ENCODE data around the gene VPS37C. TPM values are rescaled to one million over a fixed set of nuclear protein-coding genes. Genes with fewer than 3 reads are reported as not detected.
"Not testable (repeated sequence)": the region's sequence is repeated elsewhere in the genome, so short reads cannot be mapped to it uniquely, and the experiment has no call there.

The VPS37C gene
- total RNA-seq, 1 donor from 2014 or later: 27.8 TPM

DNA sequence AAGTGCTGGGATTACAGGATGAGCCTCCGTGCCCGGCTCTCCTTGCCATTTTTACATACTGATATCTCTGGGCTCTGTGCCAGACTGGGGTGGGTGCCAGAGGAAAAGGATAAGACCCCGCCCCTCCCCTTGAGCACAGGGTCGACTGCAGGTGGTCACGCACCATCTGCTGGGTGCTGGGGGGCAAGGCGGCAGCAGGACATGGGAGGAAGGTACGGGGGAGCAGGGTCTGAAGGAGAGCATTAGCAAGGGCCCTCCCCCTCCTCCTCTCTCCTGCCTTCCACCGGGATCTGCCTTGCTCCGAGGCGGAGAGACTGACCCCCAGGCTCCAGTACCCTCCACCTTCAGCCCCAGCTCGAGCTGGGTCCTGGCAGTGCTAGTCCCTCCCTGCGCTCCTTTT lies 32.4 kb upstream of the VPS37C start:
- no peak for TF ChIP-seq CTCF (conservative IDR thresholded peaks at IDR 0.05)
- H3K4me1 Mint-ChIP-seq (ENCODE audit: unreplicated experiment): no peaks in the 10 kb centered on the region
- H3K4me3 Mint-ChIP-seq: no peak overlapping the region
- H3K27me3 Mint-ChIP-seq: peaks cover 3% of the 10 kb centered on the region
- no peaks in the 10 kb centered on the region for H3K9me3 Mint-ChIP-seq
- no peaks in the 10 kb centered on the region for H3K36me3 Mint-ChIP-seq
- DNase-seq (ENCODE audit: extremely low spot score, unreplicated experiment): no peak
- no peak overlapping the region for H3K27ac Mint-ChIP-seq

GRCh38 chr11:61189933-61190332 lies 28.7 kb upstream of the VPS37C start:
- peaks cover 4% of the 10 kb centered on the region for H3K4me1 Mint-ChIP-seq (ENCODE audit: unreplicated experiment)
- H3K4me3 Mint-ChIP-seq: no peak overlapping the region
- no peaks in the 10 kb centered on the region for H3K9me3 Mint-ChIP-seq
- DNase-seq (ENCODE audit: extremely low spot score, unreplicated experiment): no peak
- H3K27ac Mint-ChIP-seq: no peak overlapping the region
- no peaks in the 10 kb centered on the region for H3K27me3 Mint-ChIP-seq
- H3K36me3 Mint-ChIP-seq: no peaks in the 10 kb centered on the region
- no peak for TF ChIP-seq CTCF (conservative IDR thresholded peaks at IDR 0.05)

DNA sequence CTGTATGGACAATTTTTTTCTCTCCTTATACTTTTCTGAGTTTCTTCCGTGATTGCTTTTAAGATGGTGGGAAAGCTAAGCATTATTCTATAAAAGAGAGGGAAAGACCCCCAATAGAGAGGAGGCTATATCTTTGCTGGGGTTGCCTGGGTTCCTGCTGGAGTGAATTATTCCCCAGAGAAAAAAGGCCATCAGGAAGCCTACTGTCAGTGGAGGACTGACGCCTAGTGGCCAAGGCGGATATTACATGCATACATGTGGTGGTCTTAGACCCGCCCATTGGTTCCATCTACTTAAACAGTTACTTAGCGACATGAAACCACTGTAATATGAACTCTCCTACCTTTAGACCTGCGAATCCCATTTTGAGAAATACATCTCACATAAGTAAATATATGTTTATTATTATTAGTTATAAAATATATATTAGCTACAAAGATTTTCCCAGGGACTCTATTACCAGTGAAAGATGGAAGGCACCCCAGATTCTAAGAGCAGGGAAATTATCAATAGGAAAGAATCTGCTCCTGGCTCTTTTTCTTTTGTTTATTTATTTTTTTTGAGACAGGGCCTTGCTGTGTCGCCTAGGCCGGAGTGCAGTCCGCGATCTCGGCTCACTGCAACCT lies 26.4 kb upstream of the VPS37C start:
- peak overlapping the region; percentile 35 for H3K27ac Mint-ChIP-seq
- DNase-seq (ENCODE audit: extremely low spot score, unreplicated experiment): peak; percentile 77
- H3K4me1 Mint-ChIP-seq (ENCODE audit: unreplicated experiment): peaks cover 4% of the 10 kb centered on the region
- TF ChIP-seq CTCF (conservative IDR thresholded peaks at IDR 0.05): peak; percentile 95
- no peaks in the 10 kb centered on the region for H3K36me3 Mint-ChIP-seq
- no peaks in the 10 kb centered on the region for H3K27me3 Mint-ChIP-seq
- H3K4me3 Mint-ChIP-seq: no peak overlapping the region
- H3K9me3 Mint-ChIP-seq: peaks cover 4% of the 10 kb centered on the region

DNA sequence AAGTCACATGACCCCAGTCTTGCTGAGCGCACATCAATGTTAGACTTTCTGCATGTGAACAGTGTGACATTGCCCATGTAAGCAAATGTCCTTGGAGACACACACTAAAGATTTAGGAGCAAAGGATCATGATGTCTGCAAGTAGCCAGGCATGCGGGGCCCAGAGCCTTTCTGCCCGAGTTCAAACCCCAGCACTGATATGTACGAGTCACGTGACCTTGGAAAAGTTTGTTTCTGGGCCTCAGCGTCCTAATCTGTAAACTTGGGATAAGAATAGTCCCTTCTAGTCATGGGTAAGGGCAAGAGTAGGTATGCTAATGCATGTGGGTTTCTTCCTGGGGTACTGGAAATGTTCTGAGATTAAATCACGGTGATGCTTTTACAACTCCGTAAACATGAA lies 25.3 kb upstream of the VPS37C start:
- Mint-ChIP-seq H3K36me3 (no peaks in the 10 kb centered on the region), H3K4me1 (ENCODE audit: unreplicated experiment) (peaks cover 4% of the 10 kb centered on the region), H3K4me3 (no peak overlapping the region), H3K27me3 (no peaks in the 10 kb centered on the region), H3K27ac (no peak overlapping the region), H3K9me3 (peaks cover 4% of the 10 kb centered on the region)
- no peak for DNase-seq (ENCODE audit: extremely low spot score, unreplicated experiment)
- TF ChIP-seq CTCF (conservative IDR thresholded peaks at IDR 0.05): no peak

DNA sequence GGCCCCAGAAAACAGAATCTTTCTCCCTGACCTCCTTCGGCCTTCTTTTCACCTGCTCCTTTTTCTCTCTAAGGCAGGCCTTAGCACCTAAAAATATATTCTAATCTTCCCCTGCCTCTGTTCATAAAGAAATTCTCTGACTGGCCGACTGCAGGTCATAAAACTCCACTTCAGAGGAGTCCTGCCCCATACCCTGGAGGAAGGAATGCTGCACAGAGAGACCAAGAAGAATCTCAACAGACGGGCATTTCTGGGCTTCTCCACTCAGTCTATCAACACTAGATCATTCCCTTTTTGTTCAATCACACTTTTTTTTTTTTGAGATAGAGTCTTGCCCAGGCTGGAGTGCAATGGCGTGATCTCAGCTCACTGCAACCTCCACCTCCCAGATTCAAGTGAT lies 22.4 kb upstream of the VPS37C start:
- Mint-ChIP-seq H3K27ac (peak overlapping the region; percentile 92), H3K27me3 (no peaks in the 10 kb centered on the region), H3K9me3 (peaks cover 4% of the 10 kb centered on the region), H3K36me3 (no peaks in the 10 kb centered on the region), H3K4me3 (no peak overlapping the region), H3K4me1 (ENCODE audit: unreplicated experiment) (peaks cover 4% of the 10 kb centered on the region)
- peak; percentile 40 for TF ChIP-seq CTCF (conservative IDR thresholded peaks at IDR 0.05)
- no peak for DNase-seq (ENCODE audit: extremely low spot score, unreplicated experiment)

GRCh38 chr11:61181489-61181888 lies 20.3 kb upstream of the VPS37C start:
- H3K4me1 Mint-ChIP-seq (ENCODE audit: unreplicated experiment): no peaks in the 10 kb centered on the region
- no peak overlapping the region for H3K4me3 Mint-ChIP-seq
- no peak for TF ChIP-seq CTCF (conservative IDR thresholded peaks at IDR 0.05)
- no peaks in the 10 kb centered on the region for H3K36me3 Mint-ChIP-seq
- no peaks in the 10 kb centered on the region for H3K27me3 Mint-ChIP-seq
- H3K27ac Mint-ChIP-seq: no peak overlapping the region
- DNase-seq (ENCODE audit: extremely low spot score, unreplicated experiment): no peak
- peaks cover 4% of the 10 kb centered on the region for H3K9me3 Mint-ChIP-seq

DNA sequence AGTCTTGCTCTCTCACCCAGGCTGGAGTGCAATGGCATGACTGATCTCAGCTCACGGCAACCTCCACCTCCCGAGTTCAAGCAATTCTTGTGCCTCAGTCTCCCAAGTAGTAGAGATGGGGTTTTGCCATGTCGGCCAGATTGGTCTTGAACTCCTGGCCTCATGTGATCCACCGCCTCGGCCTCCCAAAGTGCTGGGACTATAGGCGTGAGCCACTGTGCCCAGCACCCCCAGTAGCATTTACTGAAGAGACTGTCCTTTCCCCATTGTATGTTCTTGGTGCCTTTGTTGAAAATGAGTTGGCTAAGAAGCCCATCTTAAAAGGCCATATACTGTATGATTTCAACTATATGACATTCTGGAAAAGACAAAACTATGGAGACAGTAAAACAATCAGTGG lies 19.0 kb upstream of the VPS37C start:
- not testable (repeated sequence) for H3K27ac Mint-ChIP-seq; H3K9me3 Mint-ChIP-seq; H3K27me3 Mint-ChIP-seq; H3K4me3 Mint-ChIP-seq; H3K4me1 Mint-ChIP-seq (ENCODE audit: unreplicated experiment); H3K36me3 Mint-ChIP-seq; DNase-seq (ENCODE audit: extremely low spot score, unreplicated experiment)

Data from type B pancreatic cell (in vitro differentiated cells).